ENCODE data around the gene ATP7B. TPM values are rescaled to one million over a fixed set of nuclear protein-coding genes. Genes with fewer than 3 reads are reported as not detected.

ATP7B gene
- total and polyA plus RNA-seq, 8 donors: 2.0 to 6.0 (median 2.6) TPM

- no peak for TF ChIP-seq CTCF (IDR thresholded peaks at IDR 0.05)
- no peaks in the 10 kb centered on the region for H3K27me3 ChIP-seq
- 95 to 97% methylated on average over 3 of the region's 3 CpGs for WGBS, 2 donors
- ATAC-seq: no peak
- DNase-seq: no peak
- no peaks in the 10 kb centered on the region for H3K36me3 ChIP-seq
- no peaks in the 10 kb centered on the region for H3K9me3 ChIP-seq
- no peaks in the 10 kb centered on the region for H3K4me1 ChIP-seq
- intact Hi-C loops (cut with DNase I): no loop called here
- no peak overlapping the region for H3K27ac ChIP-seq
- no peak for FAIRE-seq
- H3K4me3 ChIP-seq: no peak overlapping the region
These were observed 57.7 kb downstream of the ATP7B start for GRCh38 chr13:51953347-51954195.

GRCh38 chr13:51950722-51951121 is 60.5 kb downstream of the ATP7B start:
- Histone ChIP-seq H3K27ac (no peak overlapping the region), H3K4me1 (no peaks in the 10 kb centered on the region), H3K4me3 (no peak overlapping the region), H3K36me3 (no peaks in the 10 kb centered on the region), H3K9me3 (no peaks in the 10 kb centered on the region), H3K27me3 (no peaks in the 10 kb centered on the region)
- DNase-seq: no peak
- FAIRE-seq: no peak
- TF ChIP-seq CTCF (IDR thresholded peaks at IDR 0.05): no peak
- 93 to 95% methylated on average over 5 of the region's 5 CpGs for WGBS, 2 donors
- ATAC-seq: no peak
- intact Hi-C loops (cut with DNase I): no loop called here

- intact Hi-C loops (cut with DNase I): no loop called here
- DNase-seq: no peak
- 89 to 98% methylated on average over 15 of the region's 15 CpGs for WGBS, 2 donors
- H3K27ac ChIP-seq: no peak overlapping the region
- no peaks in the 10 kb centered on the region for H3K36me3 ChIP-seq
- no peaks in the 10 kb centered on the region for H3K9me3 ChIP-seq
- no peak for TF ChIP-seq CTCF (IDR thresholded peaks at IDR 0.05)
- H3K4me1 ChIP-seq: no peaks in the 10 kb centered on the region
- FAIRE-seq: no peak
- no peak for ATAC-seq
- H3K27me3 ChIP-seq: no peaks in the 10 kb centered on the region
- H3K4me3 ChIP-seq: no peak overlapping the region
These were observed 65.0 kb downstream of the ATP7B start for GRCh38 chr13:51946163-51946669.

GRCh38 chr13:51945149-51945548 is 66.1 kb downstream of the ATP7B start:
- intact Hi-C loops (cut with DNase I): no loop called here
- H3K36me3 ChIP-seq: peaks cover 0 to 5% (median 0%) of the 10 kb centered on the region in 3 donors
- H3K4me3 ChIP-seq: no peak overlapping the region
- 86% methylated on average over 12 of the region's 12 CpGs for WGBS, 2 donors
- no peak for FAIRE-seq
- no peaks in the 10 kb centered on the region for H3K27me3 ChIP-seq
- no peaks in the 10 kb centered on the region for H3K4me1 ChIP-seq
- TF ChIP-seq CTCF (IDR thresholded peaks at IDR 0.05): no peak
- no peak for ATAC-seq
- no peaks in the 10 kb centered on the region for H3K9me3 ChIP-seq
- H3K27ac ChIP-seq: no peak overlapping the region
- DNase-seq: no peak

GRCh38 chr13:51944428-51944827 is 66.8 kb downstream of the ATP7B start:
- Histone ChIP-seq H3K36me3 (peaks cover 0 to 5% (median 0%) of the 10 kb centered on the region in 3 donors), H3K4me3 (no peak overlapping the region), H3K4me1 (no peaks in the 10 kb centered on the region), H3K27me3 (no peaks in the 10 kb centered on the region), H3K27ac (no peak overlapping the region), H3K9me3 (no peaks in the 10 kb centered on the region)
- FAIRE-seq: no peak
- TF ChIP-seq CTCF (IDR thresholded peaks at IDR 0.05): no peak
- 85 to 88% methylated on average over 4 of the region's 4 CpGs for WGBS, 2 donors
- DNase-seq: no peak
- ATAC-seq: no peak
- intact Hi-C loops (cut with DNase I): no loop called here

Data from pancreas (tissue), 10 donors.